ENCODE data around the gene FERD3L. TPM values are rescaled to one million over a fixed set of nuclear protein-coding genes. Genes with fewer than 3 reads are reported as not detected.

The FERD3L gene
- total RNA-seq, 1 experiment from 2014 or later = not detected

DNA sequence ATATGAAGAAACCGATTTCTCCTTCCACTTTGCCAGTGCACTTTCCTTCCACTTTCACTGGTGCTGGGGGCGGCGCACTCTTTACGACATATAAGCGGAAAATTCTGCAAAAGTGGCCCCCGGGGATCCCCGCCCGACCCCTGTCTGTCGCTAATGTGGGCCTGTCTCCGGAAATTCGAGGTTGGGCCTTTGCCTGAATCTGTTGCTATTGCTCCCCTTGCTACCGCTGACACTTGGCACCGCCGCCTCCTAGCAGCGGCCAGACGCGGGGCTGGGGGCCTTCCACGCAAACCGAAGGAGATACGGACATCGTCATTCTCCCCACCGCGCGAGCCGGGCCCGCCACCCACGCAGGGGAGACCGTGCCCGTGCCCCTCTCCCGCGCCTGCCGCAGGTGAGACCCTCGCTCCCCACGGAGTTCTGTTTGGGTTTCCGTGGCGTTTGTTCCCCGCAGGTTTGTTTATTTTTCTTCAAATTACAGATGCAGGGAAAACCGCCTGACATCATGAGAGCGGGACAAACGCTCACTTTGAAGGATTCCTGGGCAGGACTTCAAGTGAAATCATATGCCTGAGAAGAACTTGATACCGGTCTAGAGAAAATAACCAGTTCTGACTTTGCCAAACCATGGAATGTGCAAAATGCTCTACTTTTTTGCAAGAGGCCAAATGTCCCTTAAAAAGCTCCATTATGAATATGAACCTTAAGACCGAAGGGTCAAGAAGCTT, 32.8 kb downstream of the FERD3L start:
- Mint-ChIP-seq H3K4me3 (peak overlapping the region; percentile 39), H3K36me3 (no peaks in the 10 kb centered on the region), H3K27ac (no peak overlapping the region), H3K4me1 (peaks cover 56% of the 10 kb centered on the region), H3K27me3 (ENCODE audit: low read depth) (peaks cover 95% of the 10 kb centered on the region), H3K9me3 (no peaks in the 10 kb centered on the region)
- ATAC-seq = no peak
- TF ChIP-seq KAT7 (CRISPR knock-in tag; IDR thresholded peaks at IDR 0.05; ENCODE audit: borderline replicate concordance) = no peak
- TF ChIP-seq, protein P1, sequence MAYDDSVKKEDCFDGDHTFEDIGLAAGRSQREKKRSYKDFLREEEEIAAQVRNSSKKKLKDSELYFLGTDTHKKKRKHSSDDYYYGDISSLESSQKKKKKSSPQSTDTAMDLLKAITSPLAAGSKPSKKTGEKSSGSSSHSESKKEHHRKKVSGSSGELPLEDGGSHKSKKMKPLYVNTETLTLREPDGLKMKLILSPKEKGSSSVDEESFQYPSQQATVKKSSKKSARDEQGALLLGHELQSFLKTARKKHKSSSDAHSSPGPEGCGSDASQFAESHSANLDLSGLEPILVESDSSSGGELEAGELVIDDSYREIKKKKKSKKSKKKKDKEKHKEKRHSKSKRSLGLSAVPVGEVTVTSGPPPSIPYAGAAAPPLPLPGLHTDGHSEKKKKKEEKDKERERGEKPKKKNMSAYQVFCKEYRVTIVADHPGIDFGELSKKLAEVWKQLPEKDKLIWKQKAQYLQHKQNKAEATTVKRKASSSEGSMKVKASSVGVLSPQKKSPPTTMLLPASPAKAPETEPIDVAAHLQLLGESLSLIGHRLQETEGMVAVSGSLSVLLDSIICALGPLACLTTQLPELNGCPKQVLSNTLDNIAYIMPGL (CRISPR knock-in tag; IDR thresholded peaks at IDR 0.05) = no peak
- ChIA-PET CTCF (no interaction called here), POLR2A (no interaction called here)
- peak; percentile 34 for DNase-seq (ENCODE audit: low spot score)

DNA sequence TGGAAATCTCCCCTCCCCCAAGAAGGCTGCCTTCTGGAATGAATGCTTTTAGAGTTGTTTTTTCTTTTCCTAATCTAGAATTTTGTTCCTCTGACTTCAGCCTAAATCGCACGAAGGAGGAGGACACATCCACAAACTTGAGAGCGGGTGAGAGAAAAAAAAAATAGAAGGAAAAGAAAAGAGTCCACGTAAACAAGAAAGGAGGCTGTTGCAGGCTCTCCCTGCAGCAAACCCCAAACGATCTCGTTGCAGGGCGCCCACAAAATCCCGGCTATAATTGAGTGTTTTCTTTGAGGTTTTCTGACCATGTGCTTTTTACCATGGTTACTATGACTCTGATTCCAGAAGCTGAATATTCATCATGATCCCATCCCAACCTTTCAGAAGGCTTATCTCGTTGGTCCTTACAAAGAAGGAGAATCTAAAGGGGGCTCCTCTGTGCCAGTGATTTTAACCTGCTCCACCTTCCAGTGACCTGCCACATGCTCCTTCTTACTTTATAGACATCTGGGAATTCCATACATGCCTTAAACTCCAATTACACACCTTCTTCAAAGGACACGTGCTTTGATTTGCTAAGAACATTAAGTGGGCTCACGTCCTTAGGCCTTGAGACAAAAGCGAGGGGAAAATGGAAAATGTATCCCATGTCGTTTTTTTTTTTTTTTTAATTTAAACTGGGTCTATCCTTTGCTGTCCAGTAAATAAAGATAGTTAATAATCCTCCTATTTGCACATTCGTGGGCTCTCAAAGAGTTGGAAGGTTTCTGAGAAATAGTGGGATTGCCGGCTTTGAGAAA, 33.5 kb downstream of the FERD3L start:
- Mint-ChIP-seq H3K9me3 (no peaks in the 10 kb centered on the region), H3K4me1 (peaks cover 64% of the 10 kb centered on the region), H3K27me3 (ENCODE audit: low read depth) (peaks cover 100% of the 10 kb centered on the region), H3K27ac (no peak overlapping the region), H3K36me3 (no peaks in the 10 kb centered on the region), H3K4me3 (peak overlapping the region; percentile 49)
- POLR2A ChIA-PET = no interaction called here
- TF ChIP-seq ZNF317 (CRISPR knock-in tag; IDR thresholded peaks at IDR 0.05; ENCODE audit: borderline replicate concordance, low read depth) (no peak), ETV6 (CRISPR knock-in tag; IDR thresholded peaks at IDR 0.05) (no peak), NFYB (CRISPR knock-in tag; conservative IDR thresholded peaks at IDR 0.05; ENCODE audit: low read depth) (no peak), FOXJ3 (CRISPR knock-in tag; IDR thresholded peaks at IDR 0.05; ENCODE audit: borderline replicate concordance) (no peak), ZNF121 (CRISPR knock-in tag; IDR thresholded peaks at IDR 0.05) (no peak), ZNF423 (CRISPR knock-in tag; IDR thresholded peaks at IDR 0.05) (no peak), RORB (CRISPR knock-in tag; IDR thresholded peaks at IDR 0.05) (no peak), NR1H2 (CRISPR knock-in tag; IDR thresholded peaks at IDR 0.05) (no peak), CBFB (CRISPR knock-in tag; IDR thresholded peaks at IDR 0.05; ENCODE audit: low read depth) (no peak), ZBTB21 (CRISPR knock-in tag; IDR thresholded peaks at IDR 0.05; ENCODE audit: borderline replicate concordance) (no peak)
- TF ChIP-seq, protein P2, sequence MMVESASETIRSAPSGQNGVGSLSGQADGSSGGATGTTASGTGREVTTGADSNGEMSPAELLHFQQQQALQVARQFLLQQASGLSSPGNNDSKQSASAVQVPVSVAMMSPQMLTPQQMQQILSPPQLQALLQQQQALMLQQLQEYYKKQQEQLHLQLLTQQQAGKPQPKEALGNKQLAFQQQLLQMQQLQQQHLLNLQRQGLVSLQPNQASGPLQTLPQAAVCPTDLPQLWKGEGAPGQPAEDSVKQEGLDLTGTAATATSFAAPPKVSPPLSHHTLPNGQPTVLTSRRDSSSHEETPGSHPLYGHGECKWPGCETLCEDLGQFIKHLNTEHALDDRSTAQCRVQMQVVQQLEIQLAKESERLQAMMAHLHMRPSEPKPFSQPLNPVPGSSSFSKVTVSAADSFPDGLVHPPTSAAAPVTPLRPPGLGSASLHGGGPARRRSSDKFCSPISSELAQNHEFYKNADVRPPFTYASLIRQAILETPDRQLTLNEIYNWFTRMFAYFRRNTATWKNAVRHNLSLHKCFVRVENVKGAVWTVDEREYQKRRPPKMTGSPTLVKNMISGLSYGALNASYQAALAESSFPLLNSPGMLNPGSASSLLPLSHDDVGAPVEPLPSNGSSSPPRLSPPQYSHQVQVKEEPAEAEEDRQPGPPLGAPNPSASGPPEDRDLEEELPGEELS (CRISPR knock-in tag; IDR thresholded peaks at IDR 0.05) = no peak
- TF ChIP-seq, protein P3, sequence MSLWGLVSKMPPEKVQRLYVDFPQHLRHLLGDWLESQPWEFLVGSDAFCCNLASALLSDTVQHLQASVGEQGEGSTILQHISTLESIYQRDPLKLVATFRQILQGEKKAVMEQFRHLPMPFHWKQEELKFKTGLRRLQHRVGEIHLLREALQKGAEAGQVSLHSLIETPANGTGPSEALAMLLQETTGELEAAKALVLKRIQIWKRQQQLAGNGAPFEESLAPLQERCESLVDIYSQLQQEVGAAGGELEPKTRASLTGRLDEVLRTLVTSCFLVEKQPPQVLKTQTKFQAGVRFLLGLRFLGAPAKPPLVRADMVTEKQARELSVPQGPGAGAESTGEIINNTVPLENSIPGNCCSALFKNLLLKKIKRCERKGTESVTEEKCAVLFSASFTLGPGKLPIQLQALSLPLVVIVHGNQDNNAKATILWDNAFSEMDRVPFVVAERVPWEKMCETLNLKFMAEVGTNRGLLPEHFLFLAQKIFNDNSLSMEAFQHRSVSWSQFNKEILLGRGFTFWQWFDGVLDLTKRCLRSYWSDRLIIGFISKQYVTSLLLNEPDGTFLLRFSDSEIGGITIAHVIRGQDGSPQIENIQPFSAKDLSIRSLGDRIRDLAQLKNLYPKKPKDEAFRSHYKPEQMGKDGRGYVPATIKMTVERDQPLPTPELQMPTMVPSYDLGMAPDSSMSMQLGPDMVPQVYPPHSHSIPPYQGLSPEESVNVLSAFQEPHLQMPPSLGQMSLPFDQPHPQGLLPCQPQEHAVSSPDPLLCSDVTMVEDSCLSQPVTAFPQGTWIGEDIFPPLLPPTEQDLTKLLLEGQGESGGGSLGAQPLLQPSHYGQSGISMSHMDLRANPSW (CRISPR knock-in tag; conservative IDR thresholded peaks at IDR 0.05; ENCODE audit: low read depth) = no peak
- TF ChIP-seq, protein P4, sequence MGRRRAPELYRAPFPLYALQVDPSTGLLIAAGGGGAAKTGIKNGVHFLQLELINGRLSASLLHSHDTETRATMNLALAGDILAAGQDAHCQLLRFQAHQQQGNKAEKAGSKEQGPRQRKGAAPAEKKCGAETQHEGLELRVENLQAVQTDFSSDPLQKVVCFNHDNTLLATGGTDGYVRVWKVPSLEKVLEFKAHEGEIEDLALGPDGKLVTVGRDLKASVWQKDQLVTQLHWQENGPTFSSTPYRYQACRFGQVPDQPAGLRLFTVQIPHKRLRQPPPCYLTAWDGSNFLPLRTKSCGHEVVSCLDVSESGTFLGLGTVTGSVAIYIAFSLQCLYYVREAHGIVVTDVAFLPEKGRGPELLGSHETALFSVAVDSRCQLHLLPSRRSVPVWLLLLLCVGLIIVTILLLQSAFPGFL (CRISPR knock-in tag; IDR thresholded peaks at IDR 0.05; ENCODE audit: borderline replicate concordance) = no peak
- DNase-seq (ENCODE audit: low spot score) (no peak), ATAC-seq (no peak)
- CTCF ChIA-PET = no interaction called here

All from WTC11 (cell line).